Chondrocyte (in vitro differentiated cells): ENCODE measurements around the gene GMEB2. TPM values are rescaled to one million over a fixed set of nuclear protein-coding genes. Genes with fewer than 3 reads are reported as not detected.
"Not testable (repeated sequence)": the region's sequence is repeated elsewhere in the genome, so short reads cannot be mapped to it uniquely, and the experiment has no call there.

Experiments
- DNase-seq: peaks from one replicate; pipeline ENCODE4 v3.0.0; 2021; ENCODE audit warnings: mixed read lengths, low spot score
- H3K27ac Mint-ChIP-seq: one replicate; pipeline ENCODE4 v1.8.0; 2021; ENCODE audit warnings: mild to moderate bottlenecking, moderate library complexity, mixed read lengths; ENCODE audit not compliant: unreplicated experiment
- H3K27me3 Mint-ChIP-seq: 2 replicates; pipeline ENCODE4 v1.8.0; 2021; ENCODE audit warnings: low read depth, mixed read lengths
- H3K36me3 Mint-ChIP-seq: 2 replicates; pipeline ENCODE4 v1.8.0; 2021; ENCODE audit warnings: low read depth, mixed read lengths
- H3K4me1 Mint-ChIP-seq: 2 replicates; pipeline ENCODE4 v1.8.0; 2021; ENCODE audit warnings: low read depth, mild to moderate bottlenecking, mixed read lengths
- H3K4me3 Mint-ChIP-seq: one replicate; pipeline ENCODE4 v1.8.0; 2021; ENCODE audit warnings: mild to moderate bottlenecking, moderate library complexity, mixed read lengths; ENCODE audit not compliant: unreplicated experiment
- H3K9me3 Mint-ChIP-seq: 2 replicates; pipeline ENCODE4 v1.8.0; 2021; ENCODE audit warnings: low read depth, mixed read lengths
- long read RNA-seq: library from polyadenylated mRNA; stranded (forward); transcript quantifications from one replicate; pipeline ENCODE4 v2.0.0, GENCODE V29; 2021
- total RNA-seq: library from RNA; stranded (reverse); gene quantifications from 3 replicates; pipeline ENCODE4 v1.2.1, GENCODE V29; 2021
- TF ChIP-seq, protein P1 (sequence below): fragments of 200-600 bp; sonication (generic); IDR thresholded peaks from 2 replicates; pipeline ENCODE4 v1.5.0; 2021; ENCODE audit warnings: antibody characterized with exemption, mild to moderate bottlenecking, moderate library complexity

GMEB2 gene, protein sequence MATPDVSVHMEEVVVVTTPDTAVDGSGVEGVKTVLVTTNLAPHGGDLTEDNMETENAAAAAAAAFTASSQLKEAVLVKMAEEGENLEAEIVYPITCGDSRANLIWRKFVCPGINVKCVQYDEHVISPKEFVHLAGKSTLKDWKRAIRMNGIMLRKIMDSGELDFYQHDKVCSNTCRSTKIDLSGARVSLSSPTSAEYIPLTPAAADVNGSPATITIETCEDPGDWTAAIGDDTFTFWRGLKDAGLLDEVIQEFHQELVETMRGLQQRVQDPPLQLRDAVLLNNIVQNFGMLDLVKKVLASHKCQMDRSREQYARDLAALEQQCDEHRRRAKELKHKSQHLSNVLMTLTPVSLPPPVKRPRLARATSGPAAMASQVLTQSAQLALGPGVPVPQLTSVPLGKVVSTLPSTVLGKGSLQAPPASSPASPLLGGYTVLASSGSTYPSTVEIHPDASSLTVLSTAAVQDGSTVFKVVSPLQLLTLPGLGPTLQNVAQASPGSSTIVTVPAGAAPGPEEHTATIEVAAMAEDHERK
- 7.8 to 8.5 TPM (median 7.9 TPM) in 3 replicates for total RNA-seq
- long read RNA-seq, full-length matches to known transcripts: 9 of 11 reads
- long read RNA-seq, partial matches to known transcripts: 0 of 11 reads
- long read RNA-seq, other reads (novel, unspliced or antisense): 2 of 11 reads

DNA sequence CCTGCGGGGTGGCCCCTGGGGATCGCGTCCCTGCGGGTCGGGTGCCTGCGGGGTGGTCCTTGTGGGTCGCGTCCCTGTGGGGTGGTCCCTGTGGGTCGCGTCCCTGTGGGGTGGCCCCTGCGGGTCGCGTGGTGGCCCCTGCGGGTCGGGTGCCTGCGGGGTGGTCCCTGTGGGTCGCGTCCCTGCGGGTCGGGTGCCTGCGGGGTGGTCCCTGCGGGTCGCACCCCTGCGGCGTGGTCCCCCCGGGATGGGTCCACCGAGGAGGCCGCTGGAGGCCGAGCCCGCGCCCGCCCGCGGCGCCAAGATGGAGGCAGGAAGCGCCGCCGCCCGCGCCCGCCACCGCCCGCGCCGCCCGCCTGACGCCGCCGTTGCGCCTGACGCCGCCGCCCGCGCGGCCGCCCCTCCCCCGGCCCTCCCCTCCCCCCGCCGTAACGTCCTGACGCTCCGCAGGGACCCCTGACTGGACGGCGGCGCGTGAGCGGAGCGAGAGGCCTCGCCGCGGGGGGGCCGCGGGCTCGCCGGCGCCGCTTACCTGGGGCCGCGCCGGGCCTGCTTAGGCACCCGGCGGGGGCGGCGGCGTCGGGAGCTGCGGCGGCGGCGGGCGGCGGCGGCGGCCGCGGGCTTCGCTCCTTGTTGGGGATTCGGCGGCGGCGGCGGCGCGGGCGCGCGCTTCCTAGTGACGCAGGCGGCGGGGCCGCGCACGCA, at the start of gene GMEB2:
Gene GMEB2 (minus strand): TSS at position 678 of the 705 bp plus-strand sequence. CDS start 7,704 bp downstream, outside the sequence.
- Mint-ChIP-seq H3K27ac (peak within 1 kb of the TSS; percentile 92), H3K36me3 (no peaks in the 10 kb centered on the region), H3K9me3 (no peaks in the 10 kb centered on the region), H3K4me3 (peak within 1 kb of the TSS; percentile 71), H3K27me3 (no peaks in the 10 kb centered on the region), H3K4me1 (peaks cover 14% of the 10 kb centered on the region)
- DNase-seq: peak; percentile 84
- TF ChIP-seq, protein P1, sequence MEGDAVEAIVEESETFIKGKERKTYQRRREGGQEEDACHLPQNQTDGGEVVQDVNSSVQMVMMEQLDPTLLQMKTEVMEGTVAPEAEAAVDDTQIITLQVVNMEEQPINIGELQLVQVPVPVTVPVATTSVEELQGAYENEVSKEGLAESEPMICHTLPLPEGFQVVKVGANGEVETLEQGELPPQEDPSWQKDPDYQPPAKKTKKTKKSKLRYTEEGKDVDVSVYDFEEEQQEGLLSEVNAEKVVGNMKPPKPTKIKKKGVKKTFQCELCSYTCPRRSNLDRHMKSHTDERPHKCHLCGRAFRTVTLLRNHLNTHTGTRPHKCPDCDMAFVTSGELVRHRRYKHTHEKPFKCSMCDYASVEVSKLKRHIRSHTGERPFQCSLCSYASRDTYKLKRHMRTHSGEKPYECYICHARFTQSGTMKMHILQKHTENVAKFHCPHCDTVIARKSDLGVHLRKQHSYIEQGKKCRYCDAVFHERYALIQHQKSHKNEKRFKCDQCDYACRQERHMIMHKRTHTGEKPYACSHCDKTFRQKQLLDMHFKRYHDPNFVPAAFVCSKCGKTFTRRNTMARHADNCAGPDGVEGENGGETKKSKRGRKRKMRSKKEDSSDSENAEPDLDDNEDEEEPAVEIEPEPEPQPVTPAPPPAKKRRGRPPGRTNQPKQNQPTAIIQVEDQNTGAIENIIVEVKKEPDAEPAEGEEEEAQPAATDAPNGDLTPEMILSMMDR: no peak

DNA sequence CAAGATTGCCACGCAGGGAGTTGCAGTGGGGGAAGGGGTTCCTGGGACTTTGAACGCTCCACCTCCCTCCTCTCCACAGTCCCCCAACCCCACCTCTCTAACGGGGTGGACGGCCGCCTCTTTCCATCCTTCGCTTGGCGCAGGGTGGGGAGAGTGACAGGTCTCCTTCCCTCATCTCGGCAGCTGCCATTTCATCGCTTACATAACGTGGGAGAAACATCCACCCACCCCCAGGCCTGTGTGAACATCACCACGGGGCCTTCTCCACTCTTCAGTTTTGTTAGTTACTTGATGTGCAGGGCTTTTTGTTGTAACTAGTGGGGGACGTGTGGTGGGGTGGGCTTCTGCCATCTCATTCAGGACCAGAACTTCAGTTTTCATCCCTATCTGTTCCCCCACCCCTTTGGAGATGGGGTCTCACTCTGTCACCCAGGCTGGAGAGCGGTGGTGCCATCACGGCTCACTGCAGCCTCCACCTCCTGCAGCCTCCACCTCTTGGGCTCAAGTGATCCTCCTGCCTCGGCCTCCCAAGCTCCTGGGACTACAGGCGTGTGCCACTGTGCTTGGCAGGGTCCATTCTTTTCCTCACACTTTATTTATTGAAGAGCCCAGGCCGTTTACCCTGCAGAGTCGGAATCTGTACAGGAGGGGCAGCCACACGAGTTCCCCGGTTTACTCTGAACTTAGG, 48.9 kb upstream of the GMEB2 start:
- Mint-ChIP-seq H3K27ac (no peak overlapping the region), H3K4me3 (no peak overlapping the region)
- TF ChIP-seq, protein P1: no peak

DNA sequence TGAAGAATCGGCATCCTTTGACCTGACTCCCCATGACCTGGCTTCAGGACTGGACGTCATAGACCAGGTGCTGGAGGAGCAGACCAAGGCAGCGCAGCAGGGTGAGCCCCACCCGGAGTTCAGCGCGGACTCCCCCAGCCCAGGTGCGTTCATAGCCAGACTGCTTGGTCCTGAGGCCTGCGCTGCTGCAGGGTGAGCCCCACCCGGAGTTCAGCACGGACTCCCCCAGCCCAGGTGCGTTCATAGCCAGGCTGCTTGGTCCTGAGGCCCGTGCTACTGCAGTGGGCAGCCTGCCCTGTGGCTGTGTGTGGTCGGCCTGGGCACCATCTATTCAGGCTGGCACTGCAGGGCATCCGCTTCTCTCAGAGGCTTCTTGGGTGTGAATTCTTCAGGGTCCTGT, 47.0 kb upstream of the GMEB2 start:
- no peaks in the 10 kb centered on the region for H3K4me1 Mint-ChIP-seq
- TF ChIP-seq, protein P1: no peak
- H3K27ac Mint-ChIP-seq: no peak overlapping the region
- no peak overlapping the region for H3K4me3 Mint-ChIP-seq
- H3K36me3 Mint-ChIP-seq: peaks cover 19% of the 10 kb centered on the region
- no peaks in the 10 kb centered on the region for H3K27me3 Mint-ChIP-seq
- no peak for DNase-seq
- H3K9me3 Mint-ChIP-seq: no peaks in the 10 kb centered on the region

More for the DNA sequence above, 48.9 kb upstream of the GMEB2 start:
- Mint-ChIP-seq H3K9me3 (no peaks in the 10 kb centered on the region), H3K36me3 (peaks cover 13% of the 10 kb centered on the region), H3K27me3 (no peaks in the 10 kb centered on the region), H3K4me1 (no peaks in the 10 kb centered on the region)
- no peak for DNase-seq

DNA sequence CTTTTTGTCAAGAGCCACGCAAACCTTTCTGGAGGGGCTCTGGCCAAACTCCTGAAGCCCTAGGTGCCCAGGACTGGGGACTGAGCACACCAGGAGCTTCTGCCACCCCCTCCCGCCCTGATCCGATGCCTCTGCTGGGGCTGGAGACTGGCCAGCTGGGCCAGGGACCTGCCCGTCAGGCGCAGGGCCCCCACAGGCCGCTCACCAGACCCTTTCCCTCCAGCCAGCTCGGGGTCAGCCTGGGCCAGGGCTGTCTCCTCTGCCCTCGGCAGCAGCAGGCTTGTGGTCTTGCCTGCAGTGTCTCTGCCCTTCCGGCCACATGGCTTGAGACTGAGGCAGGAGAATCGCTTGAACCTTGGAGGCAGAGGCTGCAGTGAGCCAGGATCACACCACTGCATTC, 45.8 kb upstream of the GMEB2 start:
- no peaks in the 10 kb centered on the region for H3K27me3 Mint-ChIP-seq
- H3K36me3 Mint-ChIP-seq: peaks cover 23% of the 10 kb centered on the region
- no peak overlapping the region for H3K4me3 Mint-ChIP-seq
- TF ChIP-seq, protein P1: no peak
- no peaks in the 10 kb centered on the region for H3K4me1 Mint-ChIP-seq
- H3K27ac Mint-ChIP-seq: no peak overlapping the region
- no peak for DNase-seq
- no peaks in the 10 kb centered on the region for H3K9me3 Mint-ChIP-seq

DNA sequence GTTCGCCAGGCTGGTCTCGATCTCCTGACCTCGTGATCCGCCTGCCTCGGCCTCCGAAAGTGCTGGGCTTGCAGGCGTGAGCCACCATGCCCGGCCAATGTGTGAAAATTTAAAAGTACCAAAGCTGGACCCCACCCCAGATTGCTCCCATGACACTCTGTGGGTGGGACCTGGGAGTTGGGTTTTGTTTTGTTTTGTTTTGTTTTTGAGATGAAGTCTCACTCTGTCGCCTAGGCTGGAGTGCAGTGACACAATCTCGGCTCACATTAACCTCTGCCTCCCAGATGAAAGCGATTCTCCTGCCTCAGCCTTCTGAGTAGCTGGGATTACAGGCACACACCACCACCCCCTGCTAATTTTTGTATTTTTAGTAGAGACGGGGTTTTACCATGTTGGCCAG, 44.8 kb upstream of the GMEB2 start:
- not testable (repeated sequence) for H3K4me3 Mint-ChIP-seq, H3K27ac Mint-ChIP-seq, DNase-seq

More for the DNA sequence above, 44.8 kb upstream of the GMEB2 start:
- peaks cover 23% of the 10 kb centered on the region for H3K36me3 Mint-ChIP-seq
- not testable (repeated sequence) for H3K4me1 Mint-ChIP-seq, H3K9me3 Mint-ChIP-seq, H3K27me3 Mint-ChIP-seq
